IMR-90 (cell line): Measurements from ENCODE around the gene GFY. TPM values are rescaled to one million over a fixed set of nuclear protein-coding genes. Genes with fewer than 3 reads are reported as not detected.

ENCODE experiments used
- polyA plus RNA-seq, 3 experiments: library from polyadenylated mRNA; depleted of rRNA; stranded (reverse); fragments of >200 nt; gene quantifications; 2 replicates each; pipeline ENCODE4 v1.2.3, GENCODE V29; 2012; ENCODE audit warnings: low replicate concordance in 1 of 3
- total RNA-seq: library from RNA; depleted of rRNA; stranded (reverse); fragments of >200 nt; gene quantifications from 2 replicates; pipeline ENCODE4 v1.2.3, GENCODE V29; 2012; rRNA removed

Gene GFY
- total and polyA plus RNA-seq, 2 of the 4 experiments (the other 2 are of a cell fraction) = not detected

Other genes with a start within 250 kb of the GFY start
- under 0.01 and 0.18 TPM in 2 replicates for gene SLC6A16, start 100.2 kb upstream of the GFY start, total RNA-seq
- 0.76 and 0.89 TPM in 2 replicates for gene SLC6A16, start 100.2 kb upstream of the GFY start, polyA plus RNA-seq (2012; rRNA removed)
- not detected in 2 replicates for gene CD37, start 90.0 kb upstream of the GFY start, total RNA-seq
- not detected in 2 replicates for gene CD37, start 90.0 kb upstream of the GFY start, polyA plus RNA-seq (2012; rRNA removed)
- gene TEAD2, start 63.0 kb upstream of the GFY start, total RNA-seq = 30.8 and 31.7 TPM in 2 replicates
- 33.6 and 37.6 TPM in 2 replicates for gene TEAD2, start 63.0 kb upstream of the GFY start, polyA plus RNA-seq (2012; rRNA removed)
- not detected in 2 replicates for gene DKKL1, start 61.5 kb upstream of the GFY start, total RNA-seq
- gene DKKL1, start 61.5 kb upstream of the GFY start, polyA plus RNA-seq (2012; rRNA removed) = 0.67 TPM in 2 replicates
- not detected in 2 replicates for gene KASH5, start 37.1 kb upstream of the GFY start, total RNA-seq
- gene KASH5, start 37.1 kb upstream of the GFY start, polyA plus RNA-seq (2012; rRNA removed) = not detected in 2 replicates
- gene PTH2, start 1.9 kb upstream of the GFY start, total RNA-seq = not detected in 2 replicates
- not detected in 2 replicates for gene PTH2, start 1.9 kb upstream of the GFY start, polyA plus RNA-seq (2012; rRNA removed)
- gene SLC17A7, start 16.1 kb downstream of the GFY start, total RNA-seq = not detected in 2 replicates
- 0.03 TPM in 1 of 2 replicates, not detected in the other for gene SLC17A7, start 16.1 kb downstream of the GFY start, polyA plus RNA-seq (2012; rRNA removed)
- gene PIH1D1, start 26.4 kb downstream of the GFY start, total RNA-seq = 122 and 125 TPM in 2 replicates
- gene PIH1D1, start 26.4 kb downstream of the GFY start, polyA plus RNA-seq (2012; rRNA removed) = 76.8 and 77.9 TPM in 2 replicates
- gene ALDH16A1, start 27.8 kb downstream of the GFY start, total RNA-seq = 10.4 and 11.4 TPM in 2 replicates
- 12.1 and 12.9 TPM in 2 replicates for gene ALDH16A1, start 27.8 kb downstream of the GFY start, polyA plus RNA-seq (2012; rRNA removed)
- 0.56 and 0.90 TPM in 2 replicates for gene FLT3LG, start 48.8 kb downstream of the GFY start, total RNA-seq
- 8.3 and 10.2 TPM in 2 replicates for gene FLT3LG, start 48.8 kb downstream of the GFY start, polyA plus RNA-seq (2012; rRNA removed)
- gene RPL13A, start 62.2 kb downstream of the GFY start, total RNA-seq = 1,477 and 1,924 TPM in 2 replicates
- gene RPL13A, start 62.2 kb downstream of the GFY start, polyA plus RNA-seq (2012; rRNA removed) = 2,069 and 2,840 TPM in 2 replicates
- 3,436 and 3,623 TPM in 2 replicates for gene RPS11, start 71.0 kb downstream of the GFY start, total RNA-seq
- 5,513 and 6,961 TPM in 2 replicates for gene RPS11, start 71.0 kb downstream of the GFY start, polyA plus RNA-seq (2012; rRNA removed)
- 14.7 and 17.0 TPM in 2 replicates for gene FCGRT, start 87.3 kb downstream of the GFY start, total RNA-seq
- gene FCGRT, start 87.3 kb downstream of the GFY start, polyA plus RNA-seq (2012; rRNA removed) = 64.8 and 68.7 TPM in 2 replicates
- gene RCN3, start 102.6 kb downstream of the GFY start, total RNA-seq = 102 and 111 TPM in 2 replicates
- 116 and 119 TPM in 2 replicates for gene RCN3, start 102.6 kb downstream of the GFY start, polyA plus RNA-seq (2012; rRNA removed)
- 118 and 130 TPM in 2 replicates for gene NOSIP, start 155.2 kb downstream of the GFY start, total RNA-seq
- 138 and 164 TPM in 2 replicates for gene NOSIP, start 155.2 kb downstream of the GFY start, polyA plus RNA-seq (2012; rRNA removed)
- gene PRRG2, start 155.9 kb downstream of the GFY start, total RNA-seq = under 0.01 and 0.54 TPM in 2 replicates
- 0.14 and 0.52 TPM in 2 replicates for gene PRRG2, start 155.9 kb downstream of the GFY start, polyA plus RNA-seq (2012; rRNA removed)
- 0.28 and 0.36 TPM in 2 replicates for gene PRR12, start 165.8 kb downstream of the GFY start, total RNA-seq
- 4.0 and 4.1 TPM in 2 replicates for gene PRR12, start 165.8 kb downstream of the GFY start, polyA plus RNA-seq (2012; rRNA removed)
- 50.2 and 50.5 TPM in 2 replicates for gene RRAS, start 214.8 kb downstream of the GFY start, total RNA-seq
- gene RRAS, start 214.8 kb downstream of the GFY start, polyA plus RNA-seq (2012; rRNA removed) = 241 and 267 TPM in 2 replicates
- 2.2 and 3.1 TPM in 2 replicates for gene SCAF1, start 216.8 kb downstream of the GFY start, total RNA-seq
- gene SCAF1, start 216.8 kb downstream of the GFY start, polyA plus RNA-seq (2012; rRNA removed) = 14.6 and 14.8 TPM in 2 replicates
- gene IRF3, start 240.5 kb downstream of the GFY start, total RNA-seq = 37.2 and 39.6 TPM in 2 replicates
- gene IRF3, start 240.5 kb downstream of the GFY start, polyA plus RNA-seq (2012; rRNA removed) = 65.2 and 95.9 TPM in 2 replicates
- gene BCL2L12, start 240.5 kb downstream of the GFY start, total RNA-seq = 3.9 and 4.7 TPM in 2 replicates
- gene BCL2L12, start 240.5 kb downstream of the GFY start, polyA plus RNA-seq (2012; rRNA removed) = 32.6 and 51.4 TPM in 2 replicates